GM12878 (cell line): ENCODE measurements around the gene CHMP6.

Experiments
- EED ChIP-seq: sonication (generic); IDR thresholded peaks from 2 replicates; pipeline ENCODE4 v1.6.1; 2016; ENCODE audit warnings: antibody characterized with exemption, low read depth
- ESRRA ChIP-seq: IDR thresholded peaks from 2 replicates; pipeline ENCODE4 v1.6.1; 2012; ENCODE audit warnings: mild to moderate bottlenecking, low read length, improper control_type of control experiment
- JUNB ChIP-seq: IDR thresholded peaks from 2 replicates; pipeline ENCODE4 v1.6.1; 2016; ENCODE audit warnings: antibody characterized with exemption, mild to moderate bottlenecking
- JUND ChIP-seq: IDR thresholded peaks from 2 replicates; pipeline ENCODE4 v1.6.1; 2012; ENCODE audit warnings: low read depth, mild to moderate bottlenecking, low read length, improper control_type of control experiment, moderate library complexity
- MYC ChIP-seq: IDR thresholded peaks from 2 replicates; pipeline ENCODE4 v1.6.1; 2011; ENCODE audit warnings: mild to moderate bottlenecking, low read length, moderate library complexity, inconsistent platforms; ENCODE audit not compliant: insufficient read depth, insufficient replicate concordance, insufficient read length, severe bottlenecking
- NFXL1 ChIP-seq: fragments of 450-650 bp; IDR thresholded peaks from 2 replicates; pipeline ENCODE4 v1.6.1; 2017; ENCODE audit warnings: antibody characterized with exemption, mild to moderate bottlenecking, borderline replicate concordance
- POLR2A ChIP-seq: IDR thresholded peaks from 2 replicates; pipeline ENCODE4 v1.6.1; 2011; ENCODE audit warnings: low read depth, mild to moderate bottlenecking, low read length
- SMC3 ChIP-seq: IDR thresholded peaks from 2 replicates; pipeline ENCODE4 v1.6.1; 2011; ENCODE audit warnings: low read length, improper control_type of control experiment, borderline replicate concordance
- ZNF274 ChIP-seq: IDR thresholded peaks from one replicate; pipeline ENCODE4 v1.8.0; 2011; ENCODE audit not compliant: insufficient read length, insufficient read depth
- TF ChIP-seq, protein P1 (sequence below): IDR thresholded peaks from 2 replicates; pipeline ENCODE4 v1.6.1; 2011; ENCODE audit warnings: borderline replicate concordance, low read depth, mild to moderate bottlenecking, moderate library complexity, mixed read lengths, low read length; ENCODE audit not compliant: insufficient read depth; ENCODE audit errors: extremely low read length
- TF ChIP-seq, protein P2 (sequence below): IDR thresholded peaks from 2 replicates; pipeline ENCODE4 v1.6.1; 2012; ENCODE audit warnings: low read depth, low read length, improper control_type of control experiment
- TF ChIP-seq, protein P3 (sequence below), 3 experiments: IDR thresholded peaks in 2 of 3; conservative IDR thresholded peaks in 1 of 3; 2 replicates each; pipeline ENCODE4 v1.5.1; 2011; ENCODE audit warnings: low read depth in 3 of 3, low read length in 3 of 3, mild to moderate bottlenecking in 3 of 3, control low read depth in 2 of 3, moderate library complexity in 2 of 3, inconsistent platforms in 1 of 3, mixed read lengths in 1 of 3; ENCODE audit not compliant: control insufficient read depth in 2 of 3, insufficient read depth in 1 of 3; ENCODE audit errors: extremely low read depth in 1 of 3
- TF ChIP-seq, protein P4 (sequence below): IDR thresholded peaks from 2 replicates; pipeline ENCODE4 v1.6.1; 2012; ENCODE audit warnings: mild to moderate bottlenecking, low read depth, low read length

DNA sequence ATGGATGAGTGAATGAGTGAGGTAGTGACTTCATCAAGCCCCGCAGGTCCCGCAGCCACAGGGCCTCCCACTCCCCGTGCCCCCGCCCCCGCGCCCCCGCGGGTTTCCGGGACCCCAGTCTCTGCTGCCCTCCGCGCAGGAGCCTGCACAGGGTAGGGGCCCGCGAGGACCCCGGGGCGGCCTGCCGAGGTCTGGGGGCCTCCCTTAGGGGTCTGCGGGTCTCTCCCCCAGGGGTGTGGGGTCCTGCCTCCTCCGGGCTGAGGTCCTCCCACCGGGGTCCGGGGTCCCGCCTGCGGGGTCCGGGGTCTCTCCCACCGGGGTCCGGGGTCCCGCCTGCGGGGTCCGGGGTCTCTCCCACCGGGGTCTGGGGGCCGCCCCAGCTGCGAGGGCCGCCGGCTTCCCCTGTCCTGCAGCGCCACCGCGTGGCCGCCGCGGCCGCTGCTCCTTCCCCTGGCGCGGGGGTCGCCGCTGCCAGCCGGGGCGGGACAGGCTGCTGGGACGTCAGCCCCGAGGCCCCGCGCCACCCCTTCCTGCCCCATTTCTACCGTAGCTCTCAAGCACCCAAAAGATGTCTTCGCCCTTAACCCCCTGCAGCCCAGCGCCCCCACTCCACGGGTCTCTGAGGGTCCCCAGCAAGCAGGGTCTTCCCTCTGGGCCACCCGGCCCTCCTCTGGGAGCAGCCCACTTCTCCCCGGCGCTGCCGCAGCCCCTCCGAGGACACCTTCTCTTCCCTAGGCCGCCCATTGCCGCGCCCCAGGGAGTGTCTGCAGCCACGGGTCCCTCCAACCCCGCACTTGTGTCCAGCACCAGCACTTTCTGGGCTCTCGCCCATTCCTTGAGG, 10.4 kb upstream of the CHMP6 start:
- TF ChIP-seq MYC: no peak
- TF ChIP-seq JUND: no peak
- TF ChIP-seq, protein P1, sequence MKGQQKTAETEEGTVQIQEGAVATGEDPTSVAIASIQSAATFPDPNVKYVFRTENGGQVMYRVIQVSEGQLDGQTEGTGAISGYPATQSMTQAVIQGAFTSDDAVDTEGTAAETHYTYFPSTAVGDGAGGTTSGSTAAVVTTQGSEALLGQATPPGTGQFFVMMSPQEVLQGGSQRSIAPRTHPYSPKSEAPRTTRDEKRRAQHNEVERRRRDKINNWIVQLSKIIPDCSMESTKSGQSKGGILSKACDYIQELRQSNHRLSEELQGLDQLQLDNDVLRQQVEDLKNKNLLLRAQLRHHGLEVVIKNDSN: no peak
- no peak for TF ChIP-seq EED
- TF ChIP-seq ESRRA: no peak
- TF ChIP-seq, protein P2, sequence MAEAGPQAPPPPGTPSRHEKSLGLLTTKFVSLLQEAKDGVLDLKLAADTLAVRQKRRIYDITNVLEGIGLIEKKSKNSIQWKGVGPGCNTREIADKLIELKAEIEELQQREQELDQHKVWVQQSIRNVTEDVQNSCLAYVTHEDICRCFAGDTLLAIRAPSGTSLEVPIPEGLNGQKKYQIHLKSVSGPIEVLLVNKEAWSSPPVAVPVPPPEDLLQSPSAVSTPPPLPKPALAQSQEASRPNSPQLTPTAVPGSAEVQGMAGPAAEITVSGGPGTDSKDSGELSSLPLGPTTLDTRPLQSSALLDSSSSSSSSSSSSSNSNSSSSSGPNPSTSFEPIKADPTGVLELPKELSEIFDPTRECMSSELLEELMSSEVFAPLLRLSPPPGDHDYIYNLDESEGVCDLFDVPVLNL: no peak
- TF ChIP-seq ZNF274: no peak
- TF ChIP-seq SMC3: peak; percentile 73
- TF ChIP-seq, protein P3, sequence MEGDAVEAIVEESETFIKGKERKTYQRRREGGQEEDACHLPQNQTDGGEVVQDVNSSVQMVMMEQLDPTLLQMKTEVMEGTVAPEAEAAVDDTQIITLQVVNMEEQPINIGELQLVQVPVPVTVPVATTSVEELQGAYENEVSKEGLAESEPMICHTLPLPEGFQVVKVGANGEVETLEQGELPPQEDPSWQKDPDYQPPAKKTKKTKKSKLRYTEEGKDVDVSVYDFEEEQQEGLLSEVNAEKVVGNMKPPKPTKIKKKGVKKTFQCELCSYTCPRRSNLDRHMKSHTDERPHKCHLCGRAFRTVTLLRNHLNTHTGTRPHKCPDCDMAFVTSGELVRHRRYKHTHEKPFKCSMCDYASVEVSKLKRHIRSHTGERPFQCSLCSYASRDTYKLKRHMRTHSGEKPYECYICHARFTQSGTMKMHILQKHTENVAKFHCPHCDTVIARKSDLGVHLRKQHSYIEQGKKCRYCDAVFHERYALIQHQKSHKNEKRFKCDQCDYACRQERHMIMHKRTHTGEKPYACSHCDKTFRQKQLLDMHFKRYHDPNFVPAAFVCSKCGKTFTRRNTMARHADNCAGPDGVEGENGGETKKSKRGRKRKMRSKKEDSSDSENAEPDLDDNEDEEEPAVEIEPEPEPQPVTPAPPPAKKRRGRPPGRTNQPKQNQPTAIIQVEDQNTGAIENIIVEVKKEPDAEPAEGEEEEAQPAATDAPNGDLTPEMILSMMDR (IDR thresholded peaks at IDR 0.05 in 2 of 3, conservative IDR thresholded peaks at IDR 0.05 in 1 of 3; ENCODE audit: control insufficient read depth in 2 of 3, extremely low read depth in 1 of 3, insufficient read depth in 1 of 3, low read depth in 3 of 3, low read length in 3 of 3): peak; percentile 49 to 60 (median 55); a peak in 5 of 6 replicates
- TF ChIP-seq JUNB: no peak
- TF ChIP-seq, protein P4, sequence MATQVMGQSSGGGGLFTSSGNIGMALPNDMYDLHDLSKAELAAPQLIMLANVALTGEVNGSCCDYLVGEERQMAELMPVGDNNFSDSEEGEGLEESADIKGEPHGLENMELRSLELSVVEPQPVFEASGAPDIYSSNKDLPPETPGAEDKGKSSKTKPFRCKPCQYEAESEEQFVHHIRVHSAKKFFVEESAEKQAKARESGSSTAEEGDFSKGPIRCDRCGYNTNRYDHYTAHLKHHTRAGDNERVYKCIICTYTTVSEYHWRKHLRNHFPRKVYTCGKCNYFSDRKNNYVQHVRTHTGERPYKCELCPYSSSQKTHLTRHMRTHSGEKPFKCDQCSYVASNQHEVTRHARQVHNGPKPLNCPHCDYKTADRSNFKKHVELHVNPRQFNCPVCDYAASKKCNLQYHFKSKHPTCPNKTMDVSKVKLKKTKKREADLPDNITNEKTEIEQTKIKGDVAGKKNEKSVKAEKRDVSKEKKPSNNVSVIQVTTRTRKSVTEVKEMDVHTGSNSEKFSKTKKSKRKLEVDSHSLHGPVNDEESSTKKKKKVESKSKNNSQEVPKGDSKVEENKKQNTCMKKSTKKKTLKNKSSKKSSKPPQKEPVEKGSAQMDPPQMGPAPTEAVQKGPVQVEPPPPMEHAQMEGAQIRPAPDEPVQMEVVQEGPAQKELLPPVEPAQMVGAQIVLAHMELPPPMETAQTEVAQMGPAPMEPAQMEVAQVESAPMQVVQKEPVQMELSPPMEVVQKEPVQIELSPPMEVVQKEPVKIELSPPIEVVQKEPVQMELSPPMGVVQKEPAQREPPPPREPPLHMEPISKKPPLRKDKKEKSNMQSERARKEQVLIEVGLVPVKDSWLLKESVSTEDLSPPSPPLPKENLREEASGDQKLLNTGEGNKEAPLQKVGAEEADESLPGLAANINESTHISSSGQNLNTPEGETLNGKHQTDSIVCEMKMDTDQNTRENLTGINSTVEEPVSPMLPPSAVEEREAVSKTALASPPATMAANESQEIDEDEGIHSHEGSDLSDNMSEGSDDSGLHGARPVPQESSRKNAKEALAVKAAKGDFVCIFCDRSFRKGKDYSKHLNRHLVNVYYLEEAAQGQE: no peak
- no peak for TF ChIP-seq NFXL1
- TF ChIP-seq POLR2A: no peak
